HL-60 (cell line): ENCODE results near the gene HMGB1.

Experiments
- GABPA ChIP-seq: IDR thresholded peaks from 2 replicates; pipeline ENCODE4 v1.6.1; 2012; ENCODE audit warnings: low read depth
- POLR2AphosphoS5 ChIP-seq: IDR thresholded peaks from 2 replicates; pipeline ENCODE4 v1.6.1; 2012; ENCODE audit warnings: low read depth
- SPI1 ChIP-seq: IDR thresholded peaks from 2 replicates; pipeline ENCODE4 v1.6.1; 2012; ENCODE audit warnings: low read depth, mild to moderate bottlenecking, borderline replicate concordance
- TF ChIP-seq, protein P1 (sequence below): IDR thresholded peaks from one replicate; pipeline ENCODE4 v1.5.1; 2011; ENCODE audit warnings: low read length, control low read depth, inconsistent platforms; ENCODE audit not compliant: insufficient read depth
- TF ChIP-seq, protein P2 (sequence below): IDR thresholded peaks from 2 replicates; pipeline ENCODE4 v1.6.1; 2012; ENCODE audit warnings: low read depth; ENCODE audit not compliant: insufficient replicate concordance

GRCh38 chr13:30480292-30480950 lies 14.7 kb upstream of the HMGB1 start:
- TF ChIP-seq POLR2AphosphoS5 (no peak), GABPA (no peak), SPI1 (no peak)
- TF ChIP-seq, protein P1, sequence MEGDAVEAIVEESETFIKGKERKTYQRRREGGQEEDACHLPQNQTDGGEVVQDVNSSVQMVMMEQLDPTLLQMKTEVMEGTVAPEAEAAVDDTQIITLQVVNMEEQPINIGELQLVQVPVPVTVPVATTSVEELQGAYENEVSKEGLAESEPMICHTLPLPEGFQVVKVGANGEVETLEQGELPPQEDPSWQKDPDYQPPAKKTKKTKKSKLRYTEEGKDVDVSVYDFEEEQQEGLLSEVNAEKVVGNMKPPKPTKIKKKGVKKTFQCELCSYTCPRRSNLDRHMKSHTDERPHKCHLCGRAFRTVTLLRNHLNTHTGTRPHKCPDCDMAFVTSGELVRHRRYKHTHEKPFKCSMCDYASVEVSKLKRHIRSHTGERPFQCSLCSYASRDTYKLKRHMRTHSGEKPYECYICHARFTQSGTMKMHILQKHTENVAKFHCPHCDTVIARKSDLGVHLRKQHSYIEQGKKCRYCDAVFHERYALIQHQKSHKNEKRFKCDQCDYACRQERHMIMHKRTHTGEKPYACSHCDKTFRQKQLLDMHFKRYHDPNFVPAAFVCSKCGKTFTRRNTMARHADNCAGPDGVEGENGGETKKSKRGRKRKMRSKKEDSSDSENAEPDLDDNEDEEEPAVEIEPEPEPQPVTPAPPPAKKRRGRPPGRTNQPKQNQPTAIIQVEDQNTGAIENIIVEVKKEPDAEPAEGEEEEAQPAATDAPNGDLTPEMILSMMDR: no peak
- TF ChIP-seq, protein P2, sequence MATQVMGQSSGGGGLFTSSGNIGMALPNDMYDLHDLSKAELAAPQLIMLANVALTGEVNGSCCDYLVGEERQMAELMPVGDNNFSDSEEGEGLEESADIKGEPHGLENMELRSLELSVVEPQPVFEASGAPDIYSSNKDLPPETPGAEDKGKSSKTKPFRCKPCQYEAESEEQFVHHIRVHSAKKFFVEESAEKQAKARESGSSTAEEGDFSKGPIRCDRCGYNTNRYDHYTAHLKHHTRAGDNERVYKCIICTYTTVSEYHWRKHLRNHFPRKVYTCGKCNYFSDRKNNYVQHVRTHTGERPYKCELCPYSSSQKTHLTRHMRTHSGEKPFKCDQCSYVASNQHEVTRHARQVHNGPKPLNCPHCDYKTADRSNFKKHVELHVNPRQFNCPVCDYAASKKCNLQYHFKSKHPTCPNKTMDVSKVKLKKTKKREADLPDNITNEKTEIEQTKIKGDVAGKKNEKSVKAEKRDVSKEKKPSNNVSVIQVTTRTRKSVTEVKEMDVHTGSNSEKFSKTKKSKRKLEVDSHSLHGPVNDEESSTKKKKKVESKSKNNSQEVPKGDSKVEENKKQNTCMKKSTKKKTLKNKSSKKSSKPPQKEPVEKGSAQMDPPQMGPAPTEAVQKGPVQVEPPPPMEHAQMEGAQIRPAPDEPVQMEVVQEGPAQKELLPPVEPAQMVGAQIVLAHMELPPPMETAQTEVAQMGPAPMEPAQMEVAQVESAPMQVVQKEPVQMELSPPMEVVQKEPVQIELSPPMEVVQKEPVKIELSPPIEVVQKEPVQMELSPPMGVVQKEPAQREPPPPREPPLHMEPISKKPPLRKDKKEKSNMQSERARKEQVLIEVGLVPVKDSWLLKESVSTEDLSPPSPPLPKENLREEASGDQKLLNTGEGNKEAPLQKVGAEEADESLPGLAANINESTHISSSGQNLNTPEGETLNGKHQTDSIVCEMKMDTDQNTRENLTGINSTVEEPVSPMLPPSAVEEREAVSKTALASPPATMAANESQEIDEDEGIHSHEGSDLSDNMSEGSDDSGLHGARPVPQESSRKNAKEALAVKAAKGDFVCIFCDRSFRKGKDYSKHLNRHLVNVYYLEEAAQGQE: no peak
